NOMO-1 treated with dmso at 0.1 percent for 144 hours (cell line): Measurements from ENCODE around the gene PPP1R27.

Experiments used
- DNase-seq: peaks from one replicate; lab custom pipeline; 2025; ENCODE audit not compliant: unreplicated experiment; lab: John Stamatoyannopoulos, UW

PPP1R27 gene

GRCh38 chr17:81834831-81835267 is at the start of gene PPP1R27:
PPP1R27 (minus strand) TSS chr17:81835050; CDS start chr17:81834953, 97 bp downstream.
- DNase-seq = no peak

DNA sequence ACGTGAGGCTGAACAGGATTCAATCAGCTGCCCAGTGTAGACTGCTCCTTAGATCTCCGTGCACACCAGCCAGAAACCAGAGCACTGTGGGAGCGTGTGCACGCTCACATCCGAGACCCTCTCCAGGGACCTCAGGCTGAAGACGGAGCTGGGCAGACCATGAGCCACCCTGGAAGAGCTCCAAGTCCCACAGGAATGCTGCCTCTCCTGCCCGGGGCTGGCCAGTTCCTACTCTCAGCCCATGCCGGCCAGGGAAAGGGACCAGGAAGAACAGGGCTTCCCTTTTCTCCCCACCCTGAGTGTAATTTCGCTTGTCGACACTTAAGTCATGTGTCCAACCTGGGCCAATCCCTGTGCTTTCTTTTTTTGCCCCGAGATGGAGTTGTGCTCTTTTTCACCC is 49.7 kb upstream of the PPP1R27 start:
- DNase-seq = no peak

- DNase-seq = no peak
Observed at GRCh38 chr17:81879121-81879520, 44.3 kb upstream of the PPP1R27 start.

DNA sequence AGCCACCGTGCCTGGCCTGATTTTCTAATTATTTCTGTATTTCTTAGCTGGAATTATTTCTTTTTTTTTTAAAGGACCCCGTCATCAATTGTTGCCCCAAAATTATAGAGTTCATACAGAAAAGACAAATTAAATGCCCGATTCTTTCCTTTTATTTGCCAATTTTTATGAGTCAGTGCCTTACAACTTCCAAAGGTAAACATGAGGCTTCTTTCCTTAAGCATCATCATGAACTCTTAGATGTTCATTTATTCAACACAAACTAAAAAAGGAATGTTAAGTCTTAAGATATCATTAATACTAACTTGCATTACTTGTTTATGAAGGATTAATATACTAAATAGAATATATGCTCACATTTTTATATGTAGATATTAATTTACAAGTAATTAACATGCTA is 43.4 kb upstream of the PPP1R27 start:
- no peak for DNase-seq

DNA sequence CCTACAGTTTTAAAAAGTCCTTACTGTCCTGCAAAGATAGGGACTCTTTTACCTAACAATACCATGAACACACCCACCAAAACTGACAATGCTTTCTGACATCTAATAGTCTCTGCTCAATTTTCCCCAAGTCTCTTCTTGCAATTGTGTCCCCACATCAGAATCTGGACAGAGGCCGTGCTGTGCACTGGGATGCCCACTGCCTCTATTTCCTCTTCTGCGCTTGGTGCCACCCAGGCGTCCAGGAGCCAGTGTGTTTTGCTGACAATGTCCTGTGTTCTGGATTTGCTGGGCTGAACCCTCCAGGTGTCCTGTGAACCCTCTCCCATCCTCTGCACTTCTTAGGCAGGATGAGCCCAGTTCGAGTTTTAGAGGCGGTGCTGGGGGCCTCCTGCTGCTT is 42.7 kb upstream of the PPP1R27 start:
- no peak for DNase-seq

- peak; percentile 78 for DNase-seq
Observed at GRCh38 chr17:81871387-81872230, 36.8 kb upstream of the PPP1R27 start.

DNA sequence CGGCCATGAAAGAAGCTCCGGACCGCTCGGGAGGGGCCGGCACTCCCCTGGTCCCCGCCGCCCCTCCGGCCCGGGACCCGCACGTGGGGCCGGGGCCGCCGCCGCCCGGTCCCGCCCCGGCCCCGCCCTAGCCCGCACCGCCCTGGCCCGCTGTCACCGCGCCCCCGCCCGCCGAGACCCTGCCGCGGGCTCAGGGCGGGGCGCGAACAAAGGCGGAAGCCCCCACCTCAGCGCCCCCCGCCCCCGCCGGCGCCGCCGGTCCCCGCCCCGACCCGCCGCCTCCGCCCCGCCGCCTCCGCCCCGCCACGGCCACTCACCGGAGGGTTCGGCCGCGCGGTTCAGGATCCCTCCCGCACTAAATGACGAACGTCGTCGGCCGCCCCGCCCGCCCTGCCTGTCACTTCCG is 36.1 kb upstream of the PPP1R27 start, which contains the start of gene ARHGDIA:
TSS of gene ARHGDIA (minus strand) at position 357 of the 406 bp plus-strand sequence. CDS start 1,407 bp downstream, outside the sequence.
- DNase-seq = no peak

DNA sequence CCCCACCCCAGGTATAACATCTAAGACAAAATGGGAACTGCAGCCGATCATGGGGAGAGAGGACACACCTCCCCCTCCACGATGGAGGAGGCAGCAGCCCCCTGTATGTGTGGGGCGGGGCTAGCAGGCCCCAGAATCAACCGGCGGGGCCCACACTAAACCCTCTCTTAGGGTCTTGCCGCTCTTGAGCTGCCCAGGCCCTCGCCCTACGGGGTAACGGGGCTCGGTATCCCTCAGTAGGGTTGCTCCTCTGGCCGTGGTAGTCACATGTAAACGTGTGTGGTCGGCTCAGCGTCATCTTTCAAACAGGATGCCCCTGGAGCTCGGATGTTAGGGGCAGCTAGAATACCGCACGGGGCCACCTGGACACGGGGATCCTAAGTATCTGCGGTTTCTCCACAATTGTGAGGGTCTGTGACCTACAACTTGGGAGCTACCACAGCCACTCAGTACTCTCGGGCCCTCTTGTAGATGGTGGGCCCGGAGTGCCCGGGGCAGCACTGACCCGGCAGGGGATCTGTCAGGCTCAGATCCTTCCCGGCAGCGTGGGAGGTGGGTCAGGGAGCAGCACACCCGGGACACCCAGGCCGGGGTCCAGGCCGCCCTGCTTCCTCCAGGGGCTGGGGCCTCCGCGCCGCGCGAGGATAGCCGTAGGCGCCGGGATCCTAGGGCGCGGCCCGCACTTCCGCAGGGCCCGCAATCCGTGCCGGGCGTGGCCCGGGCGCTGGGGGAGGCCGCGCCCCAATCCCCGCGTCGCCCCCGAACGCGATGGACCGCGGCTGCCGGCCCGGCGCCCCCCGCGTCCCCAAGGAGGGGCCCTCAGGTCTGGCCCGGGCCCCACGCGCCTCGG is 35.5 kb upstream of the PPP1R27 start:
- DNase-seq = no peak

- DNase-seq = no peak
Observed at GRCh38 chr17:81869221-81870130, 34.6 kb upstream of the PPP1R27 start.

DNA sequence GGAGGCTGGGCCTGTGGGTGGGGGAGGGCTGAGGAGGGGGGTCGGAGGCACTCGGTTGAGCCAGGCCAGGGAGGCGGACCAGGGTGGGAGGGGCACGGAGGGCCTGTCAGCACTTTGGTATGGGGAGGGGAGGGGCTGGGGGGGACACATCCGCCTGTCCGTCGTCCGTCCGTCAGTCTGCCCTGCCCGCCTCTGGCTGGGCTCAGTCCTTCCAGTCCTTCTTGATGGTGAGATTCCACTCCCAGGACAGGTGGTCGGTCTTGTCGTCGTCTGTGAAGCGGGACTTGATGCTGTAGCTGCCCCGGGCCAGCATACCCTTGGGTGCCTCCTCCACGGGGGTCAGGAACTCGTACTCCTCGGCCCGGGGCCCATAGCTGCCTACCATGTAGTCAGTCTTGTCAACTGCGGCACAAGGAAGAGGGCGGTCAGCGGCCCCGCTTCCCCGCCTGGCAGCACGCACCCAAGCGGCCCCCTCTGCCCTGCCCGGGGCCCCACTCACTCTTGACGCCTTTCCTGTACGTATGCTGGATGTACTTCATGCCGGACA is 33.9 kb upstream of the PPP1R27 start:
- no peak for DNase-seq

DNA sequence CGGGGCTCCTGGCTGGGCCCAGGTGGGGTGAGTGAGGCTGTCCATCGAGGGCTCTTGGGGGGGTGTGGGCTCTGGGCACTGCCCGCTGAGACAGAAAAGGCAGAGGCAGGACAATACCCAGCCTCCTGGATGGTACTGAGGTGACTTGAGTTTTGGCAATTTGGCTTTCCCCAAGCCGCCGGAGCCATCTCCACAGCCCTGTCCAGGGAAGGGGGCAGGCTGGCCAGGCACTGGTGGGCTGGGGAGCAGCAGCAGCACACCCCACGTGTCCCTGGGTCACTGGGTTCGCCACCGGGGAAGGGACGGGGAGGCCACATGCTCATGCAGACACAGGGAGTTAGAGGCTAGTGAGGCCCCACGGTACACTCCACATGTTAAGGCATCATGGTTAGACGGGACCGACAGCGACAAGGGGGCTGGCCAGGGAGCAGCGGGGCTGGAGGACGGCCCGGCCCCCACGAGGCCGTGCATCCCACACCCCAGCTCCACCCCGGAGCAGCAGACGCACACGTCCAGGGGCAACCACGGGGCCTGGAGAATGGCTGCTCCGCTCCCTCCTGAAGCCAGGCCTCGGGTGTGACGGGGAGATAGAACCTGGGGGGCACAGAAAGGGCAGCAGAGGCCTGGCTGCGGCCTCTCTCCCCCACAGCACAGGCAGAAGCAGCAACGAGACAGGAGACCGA is 33.3 kb upstream of the PPP1R27 start:
- DNase-seq = no peak

GRCh38 chr17:81867170-81867990 is 32.5 kb upstream of the PPP1R27 start:
- DNase-seq = no peak

- no peak for DNase-seq
Observed at GRCh38 chr17:81866440-81867169, 31.8 kb upstream of the PPP1R27 start.

GRCh38 chr17:81865733-81866439 is 31.0 kb upstream of the PPP1R27 start:
- no peak for DNase-seq

GRCh38 chr17:81865358-81865732 is 30.5 kb upstream of the PPP1R27 start:
- no peak for DNase-seq

GRCh38 chr17:81863833-81864768 is 29.3 kb upstream of the PPP1R27 start:
- DNase-seq = no peak
